ENCODE results near the gene EEF2.

Gene EEF2

DNA sequence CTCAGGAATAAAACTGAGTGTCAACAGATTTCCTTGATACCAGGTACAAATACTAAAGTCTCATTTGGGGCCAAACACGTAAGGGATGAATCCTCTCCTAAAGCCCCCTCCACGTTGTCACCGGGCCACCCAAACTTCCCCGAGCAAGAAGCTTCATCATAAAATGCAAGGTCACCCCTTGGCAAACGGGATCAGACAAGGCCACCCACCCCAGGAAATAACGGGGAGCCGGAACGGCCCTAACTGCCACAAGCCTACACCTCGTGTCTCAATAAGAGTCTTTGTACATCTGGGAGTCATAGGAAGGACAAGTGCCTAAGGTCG, 717 bp downstream of the EEF2 start:
- DNase-seq (ENCODE audit: low spot score): no peak

DNA sequence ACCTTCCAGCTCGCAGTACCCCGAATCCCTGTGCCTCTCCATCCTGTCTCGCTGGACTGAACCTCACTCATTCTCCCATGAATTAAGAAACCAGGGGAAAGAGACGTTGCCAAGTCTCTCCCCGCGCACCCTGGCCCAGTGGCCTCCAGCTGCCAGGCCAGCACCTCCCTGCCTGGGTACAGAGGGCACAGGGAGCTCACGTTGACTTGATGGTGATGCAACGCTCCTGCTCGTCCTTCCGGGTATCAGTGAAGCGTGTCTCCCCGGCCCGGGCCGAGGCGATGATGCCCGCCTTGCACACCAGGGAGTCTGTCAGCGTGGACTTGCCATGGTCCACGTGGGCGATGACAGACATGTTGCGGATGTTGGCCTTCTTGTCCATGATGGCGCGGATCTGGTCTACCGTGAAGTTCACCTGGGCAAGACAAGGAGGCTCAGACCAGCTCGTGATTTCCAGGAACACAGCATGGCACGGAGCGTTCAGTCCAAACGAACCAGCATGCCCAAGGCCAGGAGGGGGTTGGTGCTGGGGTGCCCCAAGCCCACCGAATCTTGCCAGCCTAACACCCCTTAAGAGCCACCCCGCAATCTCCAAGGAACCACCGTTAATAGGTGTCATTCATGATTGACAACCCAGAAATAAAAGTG, 1.2 kb downstream of the EEF2 start:
- DNase-seq (ENCODE audit: low spot score): no peak

DNA sequence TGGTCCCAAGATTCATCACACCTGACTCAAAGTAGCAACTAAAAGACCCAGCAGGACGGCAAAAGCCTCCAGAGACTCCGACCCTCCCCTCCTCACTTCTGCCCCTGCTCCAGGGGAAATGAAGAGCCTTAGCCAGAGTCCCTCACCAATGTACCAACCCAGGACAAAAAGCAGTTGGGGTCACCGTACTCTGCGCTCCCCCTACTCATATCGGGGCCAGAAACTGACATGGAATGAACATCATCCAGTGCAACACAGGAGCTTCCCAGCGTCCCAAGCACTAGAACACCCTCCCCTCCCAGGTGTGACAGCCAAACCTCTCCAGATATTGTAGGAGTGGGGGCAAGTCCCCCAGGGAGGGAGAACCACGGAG, 1.7 kb downstream of the EEF2 start:
- no peak for DNase-seq (ENCODE audit: low spot score)

DNA sequence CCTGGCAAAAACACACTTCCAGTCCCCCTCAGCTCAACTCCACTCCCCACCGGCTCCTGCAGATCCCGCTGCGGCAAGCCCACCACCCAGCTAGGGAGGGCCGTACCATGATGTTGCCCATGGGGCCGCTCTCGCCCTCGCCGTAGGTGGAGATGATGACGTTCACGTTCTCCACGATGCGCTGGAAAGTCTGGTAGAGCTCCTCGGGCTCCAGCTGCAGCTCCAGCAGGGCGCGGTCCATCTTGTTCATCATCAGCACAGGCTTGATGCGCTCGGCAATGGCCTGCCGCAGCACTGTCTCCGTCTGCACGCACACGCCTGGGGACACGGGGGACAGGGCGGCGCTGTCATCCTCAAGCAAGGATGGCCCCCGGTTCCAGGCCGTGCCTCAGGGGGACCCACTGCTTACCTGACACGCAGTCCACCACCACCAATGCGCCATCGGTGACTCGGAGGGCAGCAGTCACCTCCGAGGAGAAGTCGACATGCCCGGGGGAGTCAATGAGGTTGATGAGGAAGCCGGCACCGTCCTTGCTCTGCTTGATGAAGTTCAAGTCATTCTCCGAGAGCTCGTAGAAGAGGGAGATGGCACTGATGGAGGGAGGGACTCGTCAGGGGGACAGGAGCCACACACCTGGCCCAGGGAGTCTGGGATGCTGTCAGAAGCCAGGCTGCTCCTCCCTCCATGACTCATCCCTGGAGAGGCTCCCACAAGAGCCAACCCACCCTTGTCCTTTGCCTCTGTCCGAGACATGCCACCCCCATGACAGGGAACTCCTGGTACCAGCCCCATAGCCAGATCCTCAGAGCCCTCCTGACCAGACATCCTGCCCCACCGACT, 2.3 kb downstream of the EEF2 start:
- no peak for DNase-seq (ENCODE audit: low spot score)

DNA sequence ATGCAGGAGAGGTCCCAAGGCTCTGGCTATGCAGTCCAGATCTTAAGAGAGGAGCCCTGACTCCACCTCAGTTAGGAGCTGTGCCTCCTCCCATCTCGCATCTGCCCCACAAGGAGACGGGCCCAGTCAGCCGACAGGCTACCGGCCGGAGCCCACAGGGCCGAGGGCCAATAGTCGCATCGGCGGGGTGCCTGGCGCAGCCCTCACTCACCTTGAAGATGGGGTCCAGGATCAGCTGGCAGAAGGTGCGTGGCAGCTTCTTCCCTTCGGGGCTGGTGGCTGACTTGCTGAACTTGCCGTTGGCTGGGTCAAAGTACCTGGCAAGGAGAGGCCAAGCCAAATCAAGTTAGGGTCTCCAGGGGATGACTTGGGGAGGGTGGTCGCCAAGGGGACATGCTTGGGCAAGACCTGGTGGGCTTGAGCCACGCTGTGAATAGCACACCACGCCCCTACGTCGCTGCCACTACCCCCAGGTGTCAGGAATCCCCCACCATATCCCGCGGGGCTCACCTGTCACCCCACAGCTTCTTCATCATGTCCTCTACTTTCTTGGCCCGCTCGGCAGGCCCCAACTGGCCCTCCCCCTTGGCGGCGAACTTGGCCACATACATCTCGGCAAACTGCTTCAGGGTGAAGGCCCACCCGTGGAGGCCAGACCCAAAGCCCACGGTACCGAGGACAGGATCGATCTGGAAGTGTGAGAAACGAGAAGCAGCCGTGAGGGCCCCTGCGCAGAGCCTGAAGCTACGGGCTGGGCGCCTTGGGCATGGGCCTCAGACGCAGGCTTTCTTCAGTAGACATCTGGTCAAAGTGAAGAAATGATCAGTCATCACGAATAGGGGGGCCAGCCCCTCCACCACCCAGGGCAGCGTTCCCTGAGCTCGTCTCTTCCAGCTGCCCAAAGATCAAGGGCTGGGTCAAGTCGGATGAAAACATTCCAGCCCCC, 3.3 kb downstream of the EEF2 start:
- DNase-seq (ENCODE audit: low spot score): no peak

DNA sequence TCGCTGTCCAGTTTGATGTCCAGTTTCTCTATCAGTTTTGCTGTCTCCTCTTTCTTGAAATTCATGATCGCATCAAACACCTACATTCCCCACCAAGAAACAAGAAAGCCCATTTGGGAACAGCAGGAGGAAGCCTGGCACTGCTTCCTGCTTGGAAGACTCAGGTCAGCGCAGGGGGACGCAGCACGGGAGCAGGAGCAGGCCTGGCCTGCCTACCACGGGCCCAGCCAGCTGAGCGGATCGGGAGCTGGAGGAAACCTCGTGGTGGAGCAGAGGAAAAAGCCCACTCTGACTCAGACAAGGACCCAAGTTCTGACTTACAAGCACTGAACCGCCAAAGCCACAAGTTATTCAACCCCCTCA, 3.9 kb downstream of the EEF2 start:
- DNase-seq (ENCODE audit: low spot score): no peak

DNA sequence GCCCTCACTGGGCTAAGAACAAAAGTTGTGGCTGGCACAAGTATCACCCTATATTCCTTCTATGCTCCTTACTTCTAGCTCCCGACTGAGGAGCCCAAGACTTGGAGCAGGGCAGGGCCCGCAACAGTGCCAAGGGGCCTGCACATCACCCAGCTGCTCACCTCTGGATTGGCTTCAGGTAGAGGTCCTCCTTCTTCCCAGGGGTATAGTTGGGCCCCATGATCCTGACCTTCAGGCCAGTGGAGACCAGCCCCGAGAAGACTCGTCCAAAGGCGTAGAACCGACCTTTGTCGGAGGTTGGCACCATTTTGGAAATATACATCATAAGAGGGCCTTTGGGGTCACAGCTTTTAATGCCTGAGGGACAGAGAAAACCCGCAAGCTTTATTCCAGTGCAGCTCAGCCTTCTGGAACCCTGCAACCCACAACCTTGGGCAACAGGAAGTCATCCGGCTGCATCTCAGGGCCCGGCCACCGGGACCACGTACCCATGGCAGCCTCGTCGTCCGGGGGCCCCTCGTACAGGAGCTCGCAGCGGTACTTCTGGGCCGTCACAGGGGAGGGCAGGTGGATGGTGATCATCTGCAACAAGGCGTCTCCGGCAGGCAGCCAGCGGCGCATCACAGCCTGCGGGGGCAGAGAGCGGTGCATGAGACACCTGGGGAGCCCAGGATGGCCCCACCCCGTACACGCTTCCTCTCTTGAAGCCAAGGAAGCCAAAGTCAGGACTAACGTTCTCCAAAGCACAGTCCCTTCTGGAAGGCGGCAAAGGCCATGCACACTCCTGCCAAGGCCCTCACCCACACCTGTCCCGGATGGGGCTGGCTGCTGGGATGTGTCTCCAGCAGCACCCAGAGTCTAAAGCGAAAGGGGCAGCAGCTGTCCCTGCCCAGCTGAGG, 4.7 kb downstream of the EEF2 start:
- no peak for DNase-seq (ENCODE audit: low spot score)

DNA sequence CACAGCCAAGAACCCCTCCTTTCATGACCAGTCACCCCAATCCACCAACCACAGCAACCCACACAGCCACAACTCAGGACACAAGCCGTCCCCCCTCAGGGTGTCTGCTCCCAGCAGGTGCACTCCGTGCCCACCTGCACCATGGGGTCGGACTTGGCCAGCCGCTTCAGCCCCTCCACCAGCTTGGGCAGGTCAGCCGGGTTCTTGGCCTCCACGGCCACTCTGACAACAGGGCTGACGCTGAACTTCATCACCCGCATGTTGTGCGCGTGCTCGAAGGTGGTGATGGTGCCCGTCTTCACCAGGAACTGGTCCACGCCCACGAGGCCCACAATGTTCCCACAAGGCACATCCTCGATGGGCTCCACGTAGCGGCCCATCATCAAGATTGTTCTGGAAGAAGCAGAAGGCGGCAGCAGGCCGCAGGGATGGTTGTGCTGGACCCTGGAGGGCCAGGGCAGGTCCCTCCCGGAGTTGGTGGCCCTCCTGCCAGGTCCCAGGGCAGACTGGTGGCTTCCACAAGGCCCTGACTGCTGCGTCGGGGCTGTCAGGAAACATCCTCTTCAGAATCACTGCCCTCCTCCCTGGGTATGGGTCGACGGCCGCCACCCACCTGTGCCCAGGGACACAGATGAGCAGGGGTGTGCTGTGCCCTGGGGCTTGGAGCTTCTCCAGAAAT, 5.5 kb downstream of the EEF2 start:
- no peak for DNase-seq (ENCODE audit: low spot score)

DNA sequence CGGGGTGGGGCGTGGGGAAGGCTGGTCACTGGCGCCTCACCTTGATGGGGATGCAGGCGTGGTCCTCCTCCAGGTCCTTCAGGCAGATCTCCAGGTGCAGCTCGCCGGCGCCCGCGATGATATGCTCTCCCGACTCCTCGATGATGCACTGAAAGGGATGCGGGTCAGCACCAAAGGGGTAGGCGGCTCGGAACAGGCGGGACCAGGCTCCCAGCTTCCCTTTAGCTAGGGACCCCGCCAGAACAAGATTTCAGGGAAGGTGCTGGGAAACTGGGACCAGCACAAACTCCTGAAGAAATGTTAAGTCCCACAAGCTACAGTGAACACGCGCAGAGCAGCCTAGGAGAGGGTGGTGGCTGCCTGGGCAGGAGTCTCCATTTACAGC, 6.0 kb downstream of the EEF2 start:
- no peak for DNase-seq (ENCODE audit: low spot score)

DNA sequence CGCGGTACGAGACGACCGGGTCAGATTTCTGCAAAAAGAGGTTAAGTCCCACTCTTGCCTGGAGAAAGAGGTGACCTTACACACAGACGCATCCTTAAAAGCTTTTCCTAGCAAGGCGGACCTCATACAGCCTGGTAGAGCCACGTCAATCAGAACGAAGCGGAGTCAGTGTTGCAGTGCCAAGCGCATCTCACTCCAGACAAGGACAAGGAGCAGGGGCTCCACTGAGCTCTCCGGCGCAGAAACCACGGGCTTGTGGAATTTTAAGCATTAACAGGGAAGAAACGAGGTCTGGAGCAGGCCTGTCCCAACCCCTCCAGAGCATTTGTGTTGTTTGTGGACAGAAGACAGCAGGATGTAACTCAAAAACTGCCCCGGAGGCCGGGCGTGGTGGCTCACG, 7.1 kb downstream of the EEF2 start:
- no peak for DNase-seq (ENCODE audit: low spot score)

DNA sequence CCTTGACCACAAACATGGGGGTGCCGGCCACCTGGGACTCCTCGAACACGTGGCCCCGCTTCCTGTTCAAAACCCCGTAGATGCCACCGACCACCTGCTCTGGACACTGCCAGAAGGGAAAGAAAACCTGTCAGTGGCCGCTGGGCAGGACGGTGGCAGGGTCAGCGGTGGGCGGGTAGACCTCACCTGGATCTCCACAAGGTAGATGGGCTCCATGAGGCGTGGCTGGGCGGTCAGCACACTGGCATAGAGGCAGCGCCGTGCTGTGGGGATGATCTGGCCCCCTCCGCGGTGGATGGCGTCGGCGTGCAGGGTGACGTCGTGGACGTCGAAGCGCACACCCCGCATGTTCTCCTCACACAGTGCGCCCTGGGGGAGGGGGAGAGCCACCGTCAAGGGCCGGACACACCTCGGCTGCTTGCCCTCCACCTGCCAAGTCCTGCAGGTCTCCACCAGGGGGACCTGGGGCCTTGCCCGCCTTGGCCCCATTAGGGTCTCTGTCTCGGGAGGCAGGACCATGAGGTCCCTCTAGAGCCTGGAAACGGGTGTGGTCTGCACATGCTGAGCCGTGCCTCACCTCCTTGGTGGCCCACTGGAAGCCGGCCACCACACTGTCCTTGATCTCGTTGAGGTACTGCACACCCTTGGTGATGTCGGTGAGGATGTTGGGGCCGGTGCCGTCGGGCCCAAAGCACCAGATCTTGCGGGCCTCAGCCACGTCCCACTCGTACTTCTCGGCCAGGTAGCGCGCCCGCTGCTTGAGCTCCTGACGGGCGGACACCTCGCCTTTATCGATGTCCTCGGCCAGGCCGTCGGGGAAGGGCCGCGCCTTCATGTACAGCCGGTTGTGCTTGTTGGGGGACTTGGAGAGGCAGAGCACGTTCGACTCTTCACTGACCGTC, 7.8 kb downstream of the EEF2 start:
- no peak for DNase-seq (ENCODE audit: low spot score)

DNA sequence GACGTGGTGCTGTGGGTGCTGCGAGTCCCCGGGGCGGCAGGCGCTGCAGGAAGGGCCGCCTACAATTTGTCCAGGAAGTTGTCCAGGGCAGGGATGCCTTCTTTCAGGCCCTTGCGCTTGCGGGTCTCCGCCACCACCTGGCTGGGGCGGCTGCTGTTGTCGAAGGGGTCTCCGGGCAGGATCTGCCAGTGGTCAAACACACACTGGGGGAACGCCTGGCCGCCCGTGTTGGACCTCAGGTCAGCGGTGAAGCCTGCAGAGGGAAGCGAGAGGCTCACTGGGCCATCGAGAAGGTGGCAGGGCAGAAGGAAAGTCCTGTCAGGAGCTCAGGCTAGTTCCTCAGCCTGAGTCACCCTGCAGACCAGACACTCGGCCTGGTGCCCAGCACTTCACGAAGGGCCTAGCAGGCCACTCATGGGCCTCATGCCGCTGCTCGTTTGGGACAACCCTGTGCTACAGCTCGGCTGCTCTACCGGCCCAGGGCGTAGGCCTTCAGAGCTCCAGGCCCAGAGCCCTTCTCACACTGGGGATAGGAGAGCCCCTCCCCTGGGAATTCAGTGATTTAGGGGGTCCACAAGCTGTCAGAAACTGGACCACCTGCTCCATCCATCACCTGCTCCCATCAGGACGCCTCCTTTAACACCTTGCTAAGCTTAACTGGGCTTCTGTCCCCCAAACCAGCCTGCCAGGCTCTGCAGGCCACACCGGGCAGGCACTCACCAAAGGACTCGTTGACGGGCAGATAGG, 8.6 kb downstream of the EEF2 start:
- DNase-seq (ENCODE audit: low spot score): no peak

DNA sequence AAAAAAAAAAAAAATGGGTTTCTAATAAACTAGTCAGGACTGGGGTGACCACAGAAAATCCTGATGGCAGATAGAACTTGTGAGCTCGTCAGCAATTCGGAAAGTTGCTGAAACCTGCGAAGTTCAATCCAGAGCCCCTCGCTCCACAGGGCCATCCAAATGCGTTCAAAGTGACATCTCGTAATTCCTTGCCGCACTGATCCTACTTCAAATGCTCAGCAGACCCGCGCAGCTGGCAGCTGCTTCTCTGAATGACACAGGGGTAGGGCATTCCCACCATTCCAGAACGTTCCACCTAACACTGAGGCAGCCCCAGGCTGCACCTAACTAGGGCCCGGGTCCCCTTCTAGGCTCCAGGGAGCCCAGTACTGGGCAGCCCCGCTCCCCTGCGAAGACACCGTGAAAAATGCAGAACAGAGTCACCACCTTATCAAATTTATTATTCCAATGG, 9.6 kb downstream of the EEF2 start:
- DNase-seq (ENCODE audit: low spot score): no peak

DNA sequence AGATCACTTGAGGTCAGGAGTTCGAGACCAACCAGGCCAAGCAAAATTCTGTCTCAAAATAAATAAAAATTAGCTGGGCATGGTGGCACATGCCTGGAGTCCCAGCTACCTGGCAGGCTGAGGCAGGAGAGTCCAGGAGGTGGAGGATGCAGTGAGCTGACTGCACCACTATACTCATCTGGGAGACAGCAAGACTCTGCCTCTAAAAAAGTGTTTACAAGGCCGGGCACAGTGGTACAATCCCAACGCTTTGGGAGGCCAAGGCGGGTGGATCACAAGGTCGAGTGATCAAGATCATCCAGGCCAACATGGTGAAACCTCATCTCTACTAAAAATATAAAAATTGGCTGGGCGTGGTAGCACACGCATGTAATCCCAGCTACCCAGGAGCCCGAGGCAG, 10.1 kb downstream of the EEF2 start:
- DNase-seq (ENCODE audit: low spot score): no peak

DNA sequence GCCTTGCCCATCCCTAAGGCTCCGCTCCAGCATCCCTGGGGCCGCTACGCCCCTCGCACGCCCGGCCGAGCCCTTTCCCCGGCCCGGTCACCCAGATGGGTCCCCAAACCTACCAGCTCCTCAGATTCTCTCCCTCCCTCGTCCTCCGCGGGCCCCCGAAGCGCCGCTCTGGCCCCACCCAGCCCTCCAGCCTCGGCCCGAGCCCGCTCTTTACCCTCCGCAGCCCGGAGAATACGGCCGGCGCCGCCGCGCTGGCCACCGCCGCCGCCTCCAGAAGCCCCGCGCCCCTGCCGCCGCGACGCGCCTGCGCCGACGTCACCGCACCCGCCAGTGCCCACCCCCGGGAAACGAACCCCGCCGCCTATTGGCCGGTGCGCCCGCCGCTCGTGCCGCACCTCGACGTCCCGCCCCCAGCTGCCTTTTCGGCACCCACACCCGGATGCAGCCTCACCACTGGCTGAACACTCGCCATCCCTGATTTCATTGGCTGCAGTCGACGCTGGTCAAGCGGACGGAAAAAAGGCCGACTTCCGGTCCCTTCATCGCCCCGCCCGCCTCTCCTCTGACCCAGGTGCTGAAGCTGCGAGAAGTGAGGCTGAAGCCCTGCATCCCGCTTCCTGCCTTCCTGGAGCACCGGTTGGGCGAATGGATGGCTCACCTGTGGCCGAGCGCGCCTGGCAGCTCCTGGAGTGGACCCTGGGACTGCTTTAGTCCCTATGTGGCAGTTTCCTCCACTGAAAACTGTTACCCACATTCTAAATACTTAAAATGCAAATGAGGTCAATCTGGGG, 14.3 kb downstream of the EEF2 start, which contains the start of gene DAPK3:
TSS of gene DAPK3 (minus strand) at position 292 of the 791 bp plus-strand sequence. CDS start 1,364 bp downstream, outside the sequence.
- peak; percentile 95 for DNase-seq (ENCODE audit: low spot score)

DNA sequence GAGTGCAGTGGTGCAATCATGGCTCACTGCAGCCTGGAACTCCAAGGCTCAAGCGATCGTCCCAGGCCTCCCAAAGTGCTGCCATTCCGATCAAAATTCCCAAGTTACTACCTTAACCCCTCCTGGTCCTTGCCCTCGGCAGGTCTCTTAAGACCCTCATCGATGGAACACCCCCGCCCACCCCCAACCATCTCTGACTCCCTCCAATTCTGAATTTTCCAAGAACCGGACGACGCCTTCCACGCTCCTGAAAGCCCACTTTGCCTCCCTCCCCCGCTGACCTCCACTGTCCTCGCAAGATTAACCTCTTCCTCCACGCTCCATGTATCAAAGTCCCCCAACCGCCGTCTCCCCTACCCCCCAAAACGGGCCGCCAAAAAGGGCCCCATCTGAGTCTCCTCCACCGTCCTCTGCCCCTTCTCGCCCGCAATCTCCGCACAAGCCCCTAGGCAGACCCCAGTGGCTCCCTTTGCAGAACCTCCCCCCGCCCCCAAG, 14.9 kb downstream of the EEF2 start:
- DNase-seq (ENCODE audit: low spot score): no peak

DNA sequence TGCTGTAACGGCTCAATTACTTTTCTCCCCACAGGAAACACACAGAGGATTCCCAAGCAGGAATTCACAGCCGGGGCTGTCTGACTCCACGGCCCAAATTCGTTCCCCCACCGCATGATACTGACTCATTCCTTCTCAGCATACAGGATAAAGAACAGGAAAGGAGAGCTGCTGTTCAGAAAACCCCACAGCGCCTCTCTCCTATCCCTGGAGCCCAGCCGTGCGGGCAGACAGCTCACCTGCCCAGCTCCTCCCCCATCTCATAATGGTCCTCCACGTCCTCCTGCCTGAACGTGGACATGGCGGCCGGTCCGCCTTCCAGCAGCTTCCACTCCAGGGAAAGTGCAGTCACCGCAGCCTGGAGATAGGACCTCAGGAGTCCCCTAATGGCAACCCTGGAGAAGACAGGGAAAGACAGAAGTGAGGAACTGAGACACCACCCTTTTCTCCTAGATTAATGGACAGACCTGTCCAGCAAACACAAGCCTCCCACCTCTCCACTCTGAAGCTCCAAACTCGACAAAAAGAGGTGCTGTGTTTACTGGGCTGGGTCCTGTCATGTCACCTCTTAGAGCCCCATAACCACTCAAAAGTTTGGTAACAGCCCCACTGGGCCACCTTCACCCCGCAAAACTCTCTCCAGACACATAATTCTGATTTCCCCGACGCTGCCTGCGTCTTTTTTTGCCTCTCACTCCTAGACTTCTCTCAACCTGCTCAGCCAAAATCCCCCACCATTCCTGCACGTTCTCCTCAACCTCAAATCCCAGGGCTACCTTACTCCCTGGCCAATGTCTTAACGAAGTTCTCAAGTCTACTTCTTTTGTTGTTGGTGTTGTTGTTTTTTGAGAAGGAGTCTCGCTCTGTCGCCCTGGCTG, 15.6 kb downstream of the EEF2 start:
- no peak for DNase-seq (ENCODE audit: low spot score)
